Kidney (tissue), 14 donors: Measurements from ENCODE around the gene BEST1. TPM values are rescaled to one million over a fixed set of nuclear protein-coding genes. Genes with fewer than 3 reads are reported as not detected.

Source experiments
- DNase-seq, 5 donors: peaks; one replicate each; pipeline ENCODE4 v3.0.0-alpha.2; 2013 to 2020
- FAIRE-seq: peaks from 2 replicates; lab custom pipeline; 2012; peaks lifted over from hg19 to GRCh38; lab: Jason Lieb, UNC
- H3K27ac ChIP-seq, 2 donors: one replicate each; pipeline ENCODE4 v1.7.0; 2013; ENCODE audit warnings: low read depth in 2 of 2, low read length in 2 of 2, inconsistent platforms in 1 of 2
- H3K27me3 ChIP-seq: one replicate; pipeline ENCODE4 v1.7.1; 2013; ENCODE audit warnings: low read length, inconsistent platforms; ENCODE audit not compliant: control insufficient read depth, insufficient read depth
- H3K36me3 ChIP-seq, 3 donors: one replicate each; pipeline versions ENCODE4 v1.7.0 to v1.7.1; 2013; ENCODE audit warnings: low read length in 3 of 3, control low read depth in 1 of 3, inconsistent platforms in 1 of 3; ENCODE audit not compliant: insufficient read depth in 3 of 3, control insufficient read depth in 2 of 3
- H3K4me1 ChIP-seq, 3 donors: one replicate each; pipeline versions ENCODE4 v1.7.0 to v1.7.1; 2013; ENCODE audit warnings: low read length in 3 of 3, inconsistent platforms in 1 of 3, low read depth in 1 of 3; ENCODE audit not compliant: control insufficient read depth in 2 of 3, insufficient read depth in 2 of 3
- H3K4me3 ChIP-seq, 3 donors: one replicate each; pipeline versions ENCODE4 v1.7.0 to v1.8.1; 2013; ENCODE audit warnings: low read length in 3 of 3, control low read depth in 1 of 3, inconsistent platforms in 1 of 3
- H3K9ac ChIP-seq, 3 donors: one replicate each; pipeline versions ENCODE4 v1.7.0 to v1.7.1; 2013; ENCODE audit warnings: low read length in 3 of 3, control low read depth in 1 of 3, inconsistent platforms in 1 of 3
- H3K9me3 ChIP-seq, 3 donors: one replicate each; pipeline versions ENCODE4 v1.7.0 to v1.7.1; 2013; ENCODE audit warnings: low read length in 3 of 3, control low read depth in 1 of 3, inconsistent platforms in 1 of 3; ENCODE audit not compliant: control insufficient read depth in 2 of 3, insufficient read depth in 1 of 3
- CTCF ChIP-seq: IDR thresholded peaks from 3 replicates; pipeline ENCODE4 v1.5.1; 2012; ENCODE audit warnings: mild to moderate bottlenecking, moderate library complexity, borderline replicate concordance; ENCODE audit not compliant: insufficient read depth; ENCODE audit errors: extremely low read depth
- intact Hi-C: fragments of 100-400 bp; cut with DNase I; formaldehyde crosslinking; loops from one replicate; pipeline ENCODE4 v1.11.1; 2022
- polyA plus RNA-seq: library from polyadenylated mRNA; stranded (reverse); fragments of 350-450 nt; fragmentation: Illumina TruSeq; extraction: RNeasy Lipid Tissue Mini Kit (QIAGEN cat#74804); gene quantifications from one replicate; pipeline ENCODE4 v1.2.3, GENCODE V29; 2014; ENCODE audit warnings: low read depth, low replicate concordance; ENCODE audit not compliant: insufficient read depth
- total RNA-seq: library from RNA; stranded (reverse); fragmentation: NEBNext Ultra II Directional; extraction: Animal tissue kit (Norgen Biotek cat#: 25700); gene quantifications from one replicate; pipeline ENCODE4 v1.2.1, GENCODE V29; 2021
- donor health status: control.
- donor health status: control.
- donor health status: control.
- donor health status: control.
- donor health status: control.
- donor health status: DM: yes; HTN: yes; CAD: no.
- donor health status: Normal renal cell carcinoma (clear cell type).

Gene BEST1
- total and polyA plus RNA-seq, 2 donors from 2014 or later, result 0.62 to 7.1 TPM

- Histone ChIP-seq H3K9me3 (no peaks in the 10 kb centered on the region), H3K4me1 (peaks cover 22 to 45% (median 45%) of the 10 kb centered on the region in 3 donors), H3K27ac (peak overlapping the region; percentile 96 to 97), H3K4me3 (peak overlapping the region; percentile 83 to 87 (median 85)), H3K36me3 (peaks cover 13 to 19% (median 18%) of the 10 kb centered on the region in 3 donors), H3K9ac (peak overlapping the region; percentile 26 to 94 (median 71)), H3K27me3 (no peaks in the 10 kb centered on the region)
- TF ChIP-seq CTCF, result no peak
- intact Hi-C loops, result no loop called here
- DNase-seq, result peak in 1 of 5 donors; percentile 28
- FAIRE-seq, result no peak
These were observed 18.7 kb downstream of the BEST1 start for GRCh38 chr11:61968758-61969390.

- no peak overlapping the region for H3K4me3 ChIP-seq
- TF ChIP-seq CTCF, result no peak
- no peak for FAIRE-seq
- peaks cover 8 to 14% (median 13%) of the 10 kb centered on the region in 3 donors for H3K36me3 ChIP-seq
- intact Hi-C loops, result no loop called here
- H3K27ac ChIP-seq, result no peak overlapping the region
- H3K9me3 ChIP-seq, result no peaks in the 10 kb centered on the region
- peak in 1 of 5 donors; percentile 14 for DNase-seq
- H3K9ac ChIP-seq, result no peak overlapping the region
- no peaks in the 10 kb centered on the region for H3K27me3 ChIP-seq
- H3K4me1 ChIP-seq, result peaks cover 22 to 47% (median 45%) of the 10 kb centered on the region in 3 donors
These were observed 19.2 kb downstream of the BEST1 start for GRCh38 chr11:61969391-61969758.

- H3K9ac ChIP-seq, result no peak overlapping the region
- no peaks in the 10 kb centered on the region for H3K27me3 ChIP-seq
- H3K36me3 ChIP-seq, result peaks cover 4 to 7% (median 6%) of the 10 kb centered on the region in 3 donors
- H3K4me3 ChIP-seq, result no peak overlapping the region
- peaks cover 22 to 47% (median 46%) of the 10 kb centered on the region in 3 donors for H3K4me1 ChIP-seq
- peak overlapping the region; percentile 89 to 94 for H3K27ac ChIP-seq
- DNase-seq, result no peak
- intact Hi-C loops, result no loop called here
- H3K9me3 ChIP-seq, result no peaks in the 10 kb centered on the region
- FAIRE-seq, result no peak
- TF ChIP-seq CTCF, result no peak
These were observed 19.9 kb downstream of the BEST1 start for GRCh38 chr11:61969838-61970662.
